Thyroid gland (tissue), 4 donors: ENCODE results near the gene FDXR.

Source experiments
- POLR2A ChIP-seq, 2 donors: fragments of 450-650 bp; IDR thresholded peaks; one replicate each; pipeline ENCODE4 v1.6.1; 2017; ENCODE audit warnings: antibody characterized with exemption in 2 of 2, mild to moderate bottlenecking in 2 of 2, moderate library complexity in 1 of 2
- TF ChIP-seq, protein P1 (sequence below), 6 experiments: fragments of 200-600 bp in 3 of 6; fragments of 450-650 bp in 3 of 6; sonication (generic) in 3 of 6; IDR thresholded peaks; one replicate each; pipeline ENCODE4 v1.5.1; 2016 to 2019; ENCODE audit warnings: antibody characterized with exemption in 6 of 6, mild to moderate bottlenecking in 2 of 6, inconsistent platforms in 1 of 6, moderate library complexity in 1 of 6

DNA sequence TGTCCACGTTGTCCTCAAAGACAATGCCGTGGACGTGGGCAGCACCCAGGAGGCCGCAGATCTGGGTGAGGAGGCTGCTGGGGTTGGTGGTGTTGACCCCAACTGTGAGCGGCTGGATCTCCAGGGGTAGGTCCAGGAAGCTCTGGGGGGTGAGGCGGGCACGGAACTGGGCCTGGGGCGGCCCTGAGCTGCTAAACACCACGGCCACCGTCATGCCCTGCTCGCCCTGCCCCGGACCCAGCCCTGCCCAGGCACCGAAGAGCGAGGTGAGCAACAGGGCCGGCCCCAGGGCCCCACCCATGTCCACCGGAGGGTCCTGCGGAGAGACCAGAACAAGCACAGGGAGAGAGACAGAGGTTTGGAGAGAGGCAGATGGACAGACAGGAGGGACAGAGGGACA is 18.0 kb downstream of the FDXR start:
- TF ChIP-seq, protein P1, sequence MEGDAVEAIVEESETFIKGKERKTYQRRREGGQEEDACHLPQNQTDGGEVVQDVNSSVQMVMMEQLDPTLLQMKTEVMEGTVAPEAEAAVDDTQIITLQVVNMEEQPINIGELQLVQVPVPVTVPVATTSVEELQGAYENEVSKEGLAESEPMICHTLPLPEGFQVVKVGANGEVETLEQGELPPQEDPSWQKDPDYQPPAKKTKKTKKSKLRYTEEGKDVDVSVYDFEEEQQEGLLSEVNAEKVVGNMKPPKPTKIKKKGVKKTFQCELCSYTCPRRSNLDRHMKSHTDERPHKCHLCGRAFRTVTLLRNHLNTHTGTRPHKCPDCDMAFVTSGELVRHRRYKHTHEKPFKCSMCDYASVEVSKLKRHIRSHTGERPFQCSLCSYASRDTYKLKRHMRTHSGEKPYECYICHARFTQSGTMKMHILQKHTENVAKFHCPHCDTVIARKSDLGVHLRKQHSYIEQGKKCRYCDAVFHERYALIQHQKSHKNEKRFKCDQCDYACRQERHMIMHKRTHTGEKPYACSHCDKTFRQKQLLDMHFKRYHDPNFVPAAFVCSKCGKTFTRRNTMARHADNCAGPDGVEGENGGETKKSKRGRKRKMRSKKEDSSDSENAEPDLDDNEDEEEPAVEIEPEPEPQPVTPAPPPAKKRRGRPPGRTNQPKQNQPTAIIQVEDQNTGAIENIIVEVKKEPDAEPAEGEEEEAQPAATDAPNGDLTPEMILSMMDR (IDR thresholded peaks at IDR 0.05) = no peak
- no peak for TF ChIP-seq POLR2A (IDR thresholded peaks at IDR 0.05)
